Body of pancreas (tissue), 4 donors: ENCODE data around the gene NHSL1.
A peak's percentile ranks its signal among the peaks of the same experiment; 100 is the strongest.

Experiments used
- CTCF ChIP-seq, 7 experiments: fragments of 450-650 bp in 4 of 7; fragments of 200-600 bp in 3 of 7; sonication (generic) in 3 of 7; IDR thresholded peaks; one replicate each; pipeline ENCODE4 v1.5.1; 2016 to 2019; ENCODE audit warnings: antibody characterized with exemption in 7 of 7
- POLR2A ChIP-seq, 3 donors: fragments of 450-650 bp; IDR thresholded peaks; one replicate each; pipeline ENCODE4 v1.6.1; 2016; ENCODE audit warnings: antibody characterized with exemption in 3 of 3, mild to moderate bottlenecking in 2 of 3

DNA sequence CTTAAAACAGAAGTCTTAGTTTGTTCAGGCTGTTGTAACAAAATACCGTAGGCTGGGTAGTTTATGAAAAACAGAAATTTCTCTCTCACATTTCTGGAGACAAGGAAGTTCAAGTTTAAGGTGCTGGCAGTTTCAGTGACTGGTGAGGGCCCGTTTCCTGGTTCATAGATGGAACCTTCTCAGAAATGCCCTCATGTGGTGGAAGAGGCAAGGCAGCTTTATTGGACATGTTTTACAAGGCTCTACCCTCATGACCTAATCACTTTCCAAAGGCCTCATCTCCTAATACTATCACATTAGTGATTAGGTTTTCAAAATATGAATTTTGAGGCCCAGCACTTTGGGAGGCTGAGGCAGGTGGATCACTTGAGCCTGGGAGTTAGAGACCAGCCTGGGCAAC is 92.9 kb downstream of the NHSL1 start:
- TF ChIP-seq CTCF (IDR thresholded peaks at IDR 0.05): peak in 1 of 7 experiments; percentile 7
- no peak for TF ChIP-seq POLR2A (IDR thresholded peaks at IDR 0.05)
